ENCODE measurements around the gene TNPO1. TPM values are rescaled to one million over a fixed set of nuclear protein-coding genes. Genes with fewer than 3 reads are reported as not detected.

Gene TNPO1
- total RNA-seq, 1 experiment from 2014 or later: 148 TPM

DNA sequence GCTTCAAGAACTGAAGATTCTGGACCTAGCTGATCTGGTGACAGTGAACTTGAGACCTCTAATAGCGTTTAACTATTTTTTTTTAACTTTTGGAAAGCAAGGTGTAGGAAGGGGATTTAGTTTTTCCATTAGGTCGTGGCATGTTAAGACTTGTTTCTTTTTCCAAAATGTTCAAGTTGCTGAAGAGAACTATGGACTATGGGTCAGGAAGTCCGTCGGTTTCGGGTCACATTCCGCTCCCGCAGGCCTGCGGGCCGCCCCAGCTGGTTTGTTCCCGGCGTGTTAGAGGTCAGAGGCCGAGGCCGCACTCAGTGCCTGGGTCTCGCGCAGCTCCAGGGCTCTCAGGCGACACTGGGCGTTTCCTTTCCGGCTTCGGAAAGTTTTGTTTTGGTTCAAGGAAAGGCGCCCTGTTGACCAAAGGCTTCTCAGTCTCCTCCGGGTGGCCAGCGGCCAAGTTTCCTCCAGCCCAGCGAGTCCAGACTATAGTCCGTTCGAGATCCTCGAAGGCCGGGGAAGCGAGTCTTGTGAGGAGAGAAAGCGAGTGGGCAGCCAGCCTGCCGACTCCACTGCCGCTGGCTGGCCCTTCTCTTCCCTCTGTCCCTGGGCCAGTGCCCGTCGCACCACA lies 138.8 kb downstream of the TNPO1 start:
- CTCF ChIA-PET: interaction anchor here (1.5 to 2.4 kb wide), 2 partner anchors 246 to 261 kb away, joined by 5 to 9 read pairs; no protein-coding TSS in a partner anchor
- peaks cover 11% of the 10 kb centered on the region; the same call in 1 of the 2 replicates for H3K4me1 ChIP-seq

GRCh38 chr5:72955768-72956323 lies 139.4 kb downstream of the TNPO1 start, which contains the start of gene FCHO2:
Gene FCHO2, plus strand, starts transcription at chr5:72956041. Its CDS starts 56 bp downstream, at chr5:72956097.
- POLR2A ChIA-PET: interaction anchor here (0.5 kb wide), 1 partner anchor 42 kb away, joined by 3 read pairs; no protein-coding TSS in a partner anchor
- H3K27ac Mint-ChIP-seq (ENCODE audit: unreplicated experiment): peak within 1 kb of the TSS; percentile 95

More for the DNA sequence above, 138.8 kb downstream of the TNPO1 start:
- Mint-ChIP-seq H3K4me1 (ENCODE audit: low read depth, unreplicated experiment) (peaks cover 14% of the 10 kb centered on the region), H3K4me3 (ENCODE audit: unreplicated experiment) (peak overlapping the region; percentile 100), H3K27me3 (ENCODE audit: insufficient read depth, unreplicated experiment) (no peaks in the 10 kb centered on the region), H3K9me3 (ENCODE audit: unreplicated experiment) (no peaks in the 10 kb centered on the region), H3K36me3 (ENCODE audit: insufficient read depth, unreplicated experiment) (peaks cover 18% of the 10 kb centered on the region), H3K27ac (ENCODE audit: unreplicated experiment) (peak overlapping the region; percentile 95)
- intact Hi-C loops (cut with micrococcal nuclease; ENCODE audit: unreplicated experiment): loop anchor here (1.0 to 10.0 kb wide), 5 partner anchors 14 to 250 kb away; no protein-coding TSS in a partner anchor
- POLR2A ChIA-PET: no interaction called here
- TF ChIP-seq, protein P1, sequence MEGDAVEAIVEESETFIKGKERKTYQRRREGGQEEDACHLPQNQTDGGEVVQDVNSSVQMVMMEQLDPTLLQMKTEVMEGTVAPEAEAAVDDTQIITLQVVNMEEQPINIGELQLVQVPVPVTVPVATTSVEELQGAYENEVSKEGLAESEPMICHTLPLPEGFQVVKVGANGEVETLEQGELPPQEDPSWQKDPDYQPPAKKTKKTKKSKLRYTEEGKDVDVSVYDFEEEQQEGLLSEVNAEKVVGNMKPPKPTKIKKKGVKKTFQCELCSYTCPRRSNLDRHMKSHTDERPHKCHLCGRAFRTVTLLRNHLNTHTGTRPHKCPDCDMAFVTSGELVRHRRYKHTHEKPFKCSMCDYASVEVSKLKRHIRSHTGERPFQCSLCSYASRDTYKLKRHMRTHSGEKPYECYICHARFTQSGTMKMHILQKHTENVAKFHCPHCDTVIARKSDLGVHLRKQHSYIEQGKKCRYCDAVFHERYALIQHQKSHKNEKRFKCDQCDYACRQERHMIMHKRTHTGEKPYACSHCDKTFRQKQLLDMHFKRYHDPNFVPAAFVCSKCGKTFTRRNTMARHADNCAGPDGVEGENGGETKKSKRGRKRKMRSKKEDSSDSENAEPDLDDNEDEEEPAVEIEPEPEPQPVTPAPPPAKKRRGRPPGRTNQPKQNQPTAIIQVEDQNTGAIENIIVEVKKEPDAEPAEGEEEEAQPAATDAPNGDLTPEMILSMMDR (IDR thresholded peaks at IDR 0.05; ENCODE audit: insufficient read depth in 1 of 2, low read depth in 1 of 2, low read length in 1 of 2, severe bottlenecking in 1 of 2, unreplicated experiment in 1 of 2): no peak
- Histone ChIP-seq H3K9me3 (no peaks in the 10 kb centered on the region), H3K27me3 (replicated peaks; ENCODE audit: control insufficient read depth, insufficient read depth, low read length) (no peaks in the 10 kb centered on the region), H3K4me3 (ENCODE audit: low read depth, low read length) (peak overlapping the region; percentile 87), H3K36me3 (ENCODE audit: control insufficient read depth, insufficient read depth, low read length) (peaks cover 2% of the 10 kb centered on the region; the same call in 1 of the 2 replicates)
- DNase-seq: peak; percentile 76 to 79
- BruUV-seq (replicated peaks): TSS peak; percentile 82

More at GRCh38 chr5:72955768-72956323, 139.4 kb downstream of the TNPO1 start, which contains the start of gene FCHO2:
- Mint-ChIP-seq H3K9me3 (ENCODE audit: unreplicated experiment) (no peaks in the 10 kb centered on the region), H3K4me1 (ENCODE audit: low read depth, unreplicated experiment) (peaks cover 14% of the 10 kb centered on the region), H3K27me3 (ENCODE audit: insufficient read depth, unreplicated experiment) (no peaks in the 10 kb centered on the region), H3K4me3 (ENCODE audit: unreplicated experiment) (peak within 1 kb of the TSS; percentile 100), H3K36me3 (ENCODE audit: insufficient read depth, unreplicated experiment) (peaks cover 18% of the 10 kb centered on the region)
- CTCF ChIA-PET: interaction anchor here (2.4 kb wide), 1 partner anchor 260 kb away, joined by 9 read pairs; no protein-coding TSS in a partner anchor
- peaks cover 11% of the 10 kb centered on the region; the same call in 1 of the 2 replicates for H3K4me1 ChIP-seq
- DNase-seq: peak; percentile 97 to 98
- H3K9me3 ChIP-seq: no peaks in the 10 kb centered on the region
- BruUV-seq (replicated peaks): no TSS peak
- TF ChIP-seq, protein P1 (IDR thresholded peaks at IDR 0.05; ENCODE audit: insufficient read depth in 1 of 2, low read depth in 1 of 2, low read length in 1 of 2, severe bottlenecking in 1 of 2, unreplicated experiment in 1 of 2): peak; percentile 73 to 90
- intact Hi-C loops (cut with micrococcal nuclease; ENCODE audit: unreplicated experiment): loop anchor here (1.0 to 10.0 kb wide), 5 partner anchors 15 to 249 kb away; no protein-coding TSS in a partner anchor
- H3K4me3 ChIP-seq (ENCODE audit: low read depth, low read length): peak within 1 kb of the TSS; percentile 87
- no peaks in the 10 kb centered on the region for H3K27me3 ChIP-seq (replicated peaks; ENCODE audit: control insufficient read depth, insufficient read depth, low read length)
- peaks cover 2% of the 10 kb centered on the region; the same call in 1 of the 2 replicates for H3K36me3 ChIP-seq (ENCODE audit: control insufficient read depth, insufficient read depth, low read length)
